Measurements from ENCODE around the gene ZNF775.
"Not testable (repeated sequence)": the region's sequence is repeated elsewhere in the genome, so short reads cannot be mapped to it uniquely, and the experiment has no call there.

The ZNF775 gene

GRCh38 chr7:150384406-150385301, 5.5 kb downstream of the ZNF775 start:
- H3K27ac ChIP-seq: no peak overlapping the region
- TF ChIP-seq CTCF (conservative IDR thresholded peaks at IDR 0.05): no peak

GRCh38 chr7:150385302-150385723, 6.2 kb downstream of the ZNF775 start:
- no peak for TF ChIP-seq CTCF (conservative IDR thresholded peaks at IDR 0.05)
- H3K27ac ChIP-seq: no peak overlapping the region

GRCh38 chr7:150385884-150386283, 6.8 kb downstream of the ZNF775 start:
- H3K27ac ChIP-seq: not testable (repeated sequence)

- TF ChIP-seq CTCF (conservative IDR thresholded peaks at IDR 0.05): no peak
- H3K27ac ChIP-seq: no peak overlapping the region
These were observed 9.2 kb downstream of the ZNF775 start for GRCh38 chr7:150388306-150388705.

- no peak overlapping the region for H3K27ac ChIP-seq
- peak; percentile 59 for TF ChIP-seq CTCF (conservative IDR thresholded peaks at IDR 0.05)
These were observed 9.8 kb downstream of the ZNF775 start for GRCh38 chr7:150388709-150389531.

GRCh38 chr7:150389532-150389816, 10.3 kb downstream of the ZNF775 start:
- no peak for TF ChIP-seq CTCF (conservative IDR thresholded peaks at IDR 0.05)
- no peak overlapping the region for H3K27ac ChIP-seq

GRCh38 chr7:150390205-150390604, 11.1 kb downstream of the ZNF775 start:
- H3K27ac ChIP-seq: no peak overlapping the region
- TF ChIP-seq CTCF (conservative IDR thresholded peaks at IDR 0.05): no peak

- H3K27ac ChIP-seq: no peak overlapping the region
- TF ChIP-seq CTCF (conservative IDR thresholded peaks at IDR 0.05): no peak
These were observed 14.2 kb downstream of the ZNF775 start for GRCh38 chr7:150393325-150393724.

Measured in VCaP (cell line).